ENCODE data around the gene TBC1D2B.

TBC1D2B gene

DNA sequence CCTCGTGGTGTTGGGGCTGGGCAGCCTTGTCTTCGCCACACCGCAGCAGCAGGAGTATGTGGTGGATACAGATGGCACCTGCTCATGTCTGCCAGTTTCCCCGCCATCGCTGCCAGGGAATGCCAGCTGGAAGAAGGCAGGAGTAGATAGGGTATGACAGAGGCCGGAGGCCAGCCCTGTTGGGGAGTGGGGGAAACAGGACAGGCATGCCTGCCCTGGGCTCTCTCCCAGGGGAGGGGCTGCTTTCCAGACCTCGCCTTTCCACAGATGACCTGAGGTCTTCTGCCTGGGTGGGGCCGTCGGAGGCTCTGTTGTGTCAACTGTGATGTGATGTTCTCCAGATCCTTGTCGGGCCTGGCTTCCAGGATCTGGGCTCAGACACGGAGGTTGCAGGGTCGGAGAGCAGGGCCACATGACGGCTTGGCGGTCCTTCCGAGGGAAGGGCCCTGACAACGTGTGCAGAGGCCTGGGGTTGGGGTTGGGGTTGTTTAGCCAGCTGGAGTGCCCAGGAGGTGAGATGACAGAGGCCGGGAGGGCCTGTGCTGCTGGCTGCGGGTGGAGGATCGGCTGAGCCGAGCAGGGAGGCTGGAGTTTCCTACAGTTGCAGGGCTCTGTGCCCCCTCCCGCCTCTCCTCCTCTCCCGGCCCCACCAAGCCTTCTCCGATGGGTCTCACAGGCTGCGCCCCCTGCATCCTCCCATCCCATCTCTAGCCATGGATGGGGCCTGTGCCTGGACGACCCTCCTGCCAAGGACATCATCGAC is 102.0 kb downstream of the TBC1D2B start (continued):
- TF ChIP-seq, protein P1, sequence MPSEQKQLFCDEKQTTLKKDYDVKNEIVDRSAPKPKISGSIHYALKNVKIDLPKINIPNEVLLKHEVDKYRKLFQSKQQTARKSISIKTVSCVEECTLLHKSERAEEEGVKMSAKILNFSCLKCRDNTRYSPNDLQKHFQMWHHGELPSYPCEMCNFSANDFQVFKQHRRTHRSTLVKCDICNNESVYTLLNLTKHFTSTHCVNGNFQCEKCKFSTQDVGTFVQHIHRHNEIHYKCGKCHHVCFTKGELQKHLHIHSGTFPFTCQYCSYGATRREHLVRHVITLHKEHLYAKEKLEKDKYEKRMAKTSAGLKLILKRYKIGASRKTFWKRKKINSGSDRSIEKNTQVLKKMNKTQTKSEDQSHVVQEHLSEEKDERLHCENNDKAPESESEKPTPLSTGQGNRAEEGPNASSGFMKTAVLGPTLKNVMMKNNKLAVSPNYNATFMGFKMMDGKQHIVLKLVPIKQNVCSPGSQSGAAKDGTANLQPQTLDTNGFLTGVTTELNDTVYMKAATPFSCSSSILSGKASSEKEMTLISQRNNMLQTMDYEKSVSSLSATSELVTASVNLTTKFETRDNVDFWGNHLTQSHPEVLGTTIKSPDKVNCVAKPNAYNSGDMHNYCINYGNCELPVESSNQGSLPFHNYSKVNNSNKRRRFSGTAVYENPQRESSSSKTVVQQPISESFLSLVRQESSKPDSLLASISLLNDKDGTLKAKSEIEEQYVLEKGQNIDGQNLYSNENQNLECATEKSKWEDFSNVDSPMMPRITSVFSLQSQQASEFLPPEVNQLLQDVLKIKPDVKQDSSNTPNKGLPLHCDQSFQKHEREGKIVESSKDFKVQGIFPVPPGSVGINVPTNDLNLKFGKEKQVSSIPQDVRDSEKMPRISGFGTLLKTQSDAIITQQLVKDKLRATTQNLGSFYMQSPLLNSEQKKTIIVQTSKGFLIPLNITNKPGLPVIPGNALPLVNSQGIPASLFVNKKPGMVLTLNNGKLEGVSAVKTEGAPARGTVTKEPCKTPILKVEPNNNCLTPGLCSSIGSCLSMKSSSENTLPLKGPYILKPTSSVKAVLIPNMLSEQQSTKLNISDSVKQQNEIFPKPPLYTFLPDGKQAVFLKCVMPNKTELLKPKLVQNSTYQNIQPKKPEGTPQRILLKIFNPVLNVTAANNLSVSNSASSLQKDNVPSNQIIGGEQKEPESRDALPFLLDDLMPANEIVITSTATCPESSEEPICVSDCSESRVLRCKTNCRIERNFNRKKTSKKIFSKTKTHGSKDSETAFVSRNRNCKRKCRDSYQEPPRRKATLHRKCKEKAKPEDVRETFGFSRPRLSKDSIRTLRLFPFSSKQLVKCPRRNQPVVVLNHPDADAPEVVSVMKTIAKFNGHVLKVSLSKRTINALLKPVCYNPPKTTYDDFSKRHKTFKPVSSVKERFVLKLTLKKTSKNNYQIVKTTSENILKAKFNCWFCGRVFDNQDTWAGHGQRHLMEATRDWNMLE (tag by site-specific recombination; conservative IDR thresholded peaks at IDR 0.05; ENCODE audit: low read depth): no peak

DNA sequence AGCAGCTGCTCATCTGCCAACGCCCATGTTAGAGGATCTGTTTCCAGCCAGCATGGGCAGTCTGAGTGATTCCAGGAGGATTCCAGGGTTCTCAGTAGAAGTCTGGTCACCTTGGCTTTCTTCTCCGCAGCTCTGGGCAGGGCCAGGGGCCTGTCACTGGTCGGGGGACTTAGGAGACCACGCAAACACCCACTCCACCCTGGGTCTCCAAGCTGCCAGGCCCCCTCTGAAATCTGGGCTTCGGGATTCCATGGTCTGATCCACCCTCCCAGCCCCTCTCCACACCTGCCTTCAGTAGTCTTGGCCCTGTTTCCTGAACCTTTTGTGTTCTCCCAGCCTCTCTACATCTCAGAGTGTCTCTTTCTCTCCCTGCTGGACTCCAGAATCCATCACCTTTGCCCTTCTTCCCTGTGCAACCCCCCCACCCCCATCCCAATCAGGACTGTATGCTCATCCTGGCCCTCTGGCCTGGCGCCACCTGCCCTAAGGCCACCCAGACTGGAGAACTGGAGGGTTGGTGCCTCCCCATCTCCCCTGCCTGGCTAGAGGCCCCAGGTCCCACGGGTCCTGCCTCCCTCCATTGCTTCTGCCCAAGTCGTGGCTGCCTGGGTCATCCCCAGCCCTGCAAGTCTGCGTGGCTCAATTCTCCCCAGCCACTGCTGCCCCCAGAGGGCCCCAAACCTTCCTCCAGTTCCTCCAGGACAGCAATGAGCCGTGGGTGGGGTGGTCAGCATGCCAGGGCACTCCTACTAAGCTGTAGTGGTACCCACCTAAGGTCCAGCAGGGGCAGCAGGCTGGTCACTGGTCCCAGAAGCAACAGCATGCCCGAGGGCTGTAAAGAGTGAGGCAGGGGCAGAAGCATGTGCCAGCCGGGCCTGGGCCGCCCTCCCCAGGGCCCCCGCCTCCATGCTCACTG is 102.8 kb downstream of the TBC1D2B start:
- no peaks in the 10 kb centered on the region for H3K4me1 ChIP-seq (ENCODE audit: control insufficient read depth, insufficient read depth, low read length)
- no peak overlapping the region for H3K4me3 ChIP-seq (ENCODE audit: low read depth, low read length)
- no peak for TF ChIP-seq KLF8 (tag by site-specific recombination; IDR thresholded peaks at IDR 0.05)
- TF ChIP-seq, protein P2, sequence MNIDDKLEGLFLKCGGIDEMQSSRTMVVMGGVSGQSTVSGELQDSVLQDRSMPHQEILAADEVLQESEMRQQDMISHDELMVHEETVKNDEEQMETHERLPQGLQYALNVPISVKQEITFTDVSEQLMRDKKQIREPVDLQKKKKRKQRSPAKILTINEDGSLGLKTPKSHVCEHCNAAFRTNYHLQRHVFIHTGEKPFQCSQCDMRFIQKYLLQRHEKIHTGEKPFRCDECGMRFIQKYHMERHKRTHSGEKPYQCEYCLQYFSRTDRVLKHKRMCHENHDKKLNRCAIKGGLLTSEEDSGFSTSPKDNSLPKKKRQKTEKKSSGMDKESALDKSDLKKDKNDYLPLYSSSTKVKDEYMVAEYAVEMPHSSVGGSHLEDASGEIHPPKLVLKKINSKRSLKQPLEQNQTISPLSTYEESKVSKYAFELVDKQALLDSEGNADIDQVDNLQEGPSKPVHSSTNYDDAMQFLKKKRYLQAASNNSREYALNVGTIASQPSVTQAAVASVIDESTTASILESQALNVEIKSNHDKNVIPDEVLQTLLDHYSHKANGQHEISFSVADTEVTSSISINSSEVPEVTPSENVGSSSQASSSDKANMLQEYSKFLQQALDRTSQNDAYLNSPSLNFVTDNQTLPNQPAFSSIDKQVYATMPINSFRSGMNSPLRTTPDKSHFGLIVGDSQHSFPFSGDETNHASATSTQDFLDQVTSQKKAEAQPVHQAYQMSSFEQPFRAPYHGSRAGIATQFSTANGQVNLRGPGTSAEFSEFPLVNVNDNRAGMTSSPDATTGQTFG (tag by site-specific recombination; IDR thresholded peaks at IDR 0.05; ENCODE audit: borderline replicate concordance): no peak
- TF ChIP-seq ZNF311 (tag by site-specific recombination; IDR thresholded peaks at IDR 0.05; ENCODE audit: borderline replicate concordance): no peak
- no peak for TF ChIP-seq ZNF76 (tag by site-specific recombination; IDR thresholded peaks at IDR 0.05; ENCODE audit: borderline replicate concordance, low read depth)
- no peak for TF ChIP-seq ZNF266 (tag by site-specific recombination; IDR thresholded peaks at IDR 0.05; ENCODE audit: low read depth)
- no peak for TF ChIP-seq ZNF221 (tag by site-specific recombination; IDR thresholded peaks at IDR 0.05; ENCODE audit: borderline replicate concordance)
- TF ChIP-seq, protein P3, sequence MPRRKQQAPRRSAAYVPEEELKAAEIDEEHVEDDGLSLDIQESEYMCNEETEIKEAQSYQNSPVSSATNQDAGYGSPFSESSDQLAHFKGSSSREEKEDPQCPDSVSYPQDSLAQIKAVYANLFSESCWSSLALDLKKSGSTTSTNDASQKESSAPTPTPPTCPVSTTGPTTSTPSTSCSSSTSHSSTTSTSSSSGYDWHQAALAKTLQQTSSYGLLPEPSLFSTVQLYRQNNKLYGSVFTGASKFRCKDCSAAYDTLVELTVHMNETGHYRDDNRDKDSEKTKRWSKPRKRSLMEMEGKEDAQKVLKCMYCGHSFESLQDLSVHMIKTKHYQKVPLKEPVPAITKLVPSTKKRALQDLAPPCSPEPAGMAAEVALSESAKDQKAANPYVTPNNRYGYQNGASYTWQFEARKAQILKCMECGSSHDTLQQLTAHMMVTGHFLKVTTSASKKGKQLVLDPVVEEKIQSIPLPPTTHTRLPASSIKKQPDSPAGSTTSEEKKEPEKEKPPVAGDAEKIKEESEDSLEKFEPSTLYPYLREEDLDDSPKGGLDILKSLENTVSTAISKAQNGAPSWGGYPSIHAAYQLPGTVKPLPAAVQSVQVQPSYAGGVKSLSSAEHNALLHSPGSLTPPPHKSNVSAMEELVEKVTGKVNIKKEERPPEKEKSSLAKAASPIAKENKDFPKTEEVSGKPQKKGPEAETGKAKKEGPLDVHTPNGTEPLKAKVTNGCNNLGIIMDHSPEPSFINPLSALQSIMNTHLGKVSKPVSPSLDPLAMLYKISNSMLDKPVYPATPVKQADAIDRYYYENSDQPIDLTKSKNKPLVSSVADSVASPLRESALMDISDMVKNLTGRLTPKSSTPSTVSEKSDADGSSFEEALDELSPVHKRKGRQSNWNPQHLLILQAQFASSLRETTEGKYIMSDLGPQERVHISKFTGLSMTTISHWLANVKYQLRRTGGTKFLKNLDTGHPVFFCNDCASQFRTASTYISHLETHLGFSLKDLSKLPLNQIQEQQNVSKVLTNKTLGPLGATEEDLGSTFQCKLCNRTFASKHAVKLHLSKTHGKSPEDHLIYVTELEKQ (tag by site-specific recombination; IDR thresholded peaks at IDR 0.05; ENCODE audit: borderline replicate concordance): no peak
- no peak for TF ChIP-seq KLF7 (tag by site-specific recombination; IDR thresholded peaks at IDR 0.05; ENCODE audit: borderline replicate concordance)
- TF ChIP-seq, protein P4, sequence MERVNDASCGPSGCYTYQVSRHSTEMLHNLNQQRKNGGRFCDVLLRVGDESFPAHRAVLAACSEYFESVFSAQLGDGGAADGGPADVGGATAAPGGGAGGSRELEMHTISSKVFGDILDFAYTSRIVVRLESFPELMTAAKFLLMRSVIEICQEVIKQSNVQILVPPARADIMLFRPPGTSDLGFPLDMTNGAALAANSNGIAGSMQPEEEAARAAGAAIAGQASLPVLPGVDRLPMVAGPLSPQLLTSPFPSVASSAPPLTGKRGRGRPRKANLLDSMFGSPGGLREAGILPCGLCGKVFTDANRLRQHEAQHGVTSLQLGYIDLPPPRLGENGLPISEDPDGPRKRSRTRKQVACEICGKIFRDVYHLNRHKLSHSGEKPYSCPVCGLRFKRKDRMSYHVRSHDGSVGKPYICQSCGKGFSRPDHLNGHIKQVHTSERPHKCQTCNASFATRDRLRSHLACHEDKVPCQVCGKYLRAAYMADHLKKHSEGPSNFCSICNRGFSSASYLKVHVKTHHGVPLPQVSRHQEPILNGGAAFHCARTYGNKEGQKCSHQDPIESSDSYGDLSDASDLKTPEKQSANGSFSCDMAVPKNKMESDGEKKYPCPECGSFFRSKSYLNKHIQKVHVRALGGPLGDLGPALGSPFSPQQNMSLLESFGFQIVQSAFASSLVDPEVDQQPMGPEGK (tag by site-specific recombination; IDR thresholded peaks at IDR 0.05): no peak
- TF ChIP-seq ZIC2 (tag by site-specific recombination; IDR thresholded peaks at IDR 0.05): no peak
- ChIA-PET POLR2A (no interaction called here), CTCF (interaction anchor here (0.7 kb wide), 1 partner anchor 347 kb away, joined by 3 read pairs; no protein-coding TSS in a partner anchor)
- H3K27ac ChIP-seq (ENCODE audit: extremely low read depth, low read depth, low read length): no peak overlapping the region
- no peaks in the 10 kb centered on the region for H3K36me3 ChIP-seq (ENCODE audit: control insufficient read depth in 2 of 2, insufficient read depth in 1 of 2, low read length in 2 of 2)
- no peaks in the 10 kb centered on the region for H3K9me3 ChIP-seq (ENCODE audit: control insufficient read depth, insufficient read depth, low read depth, low read length)

Measured in HEK293 (cell line).